ENCODE measurements around the gene IMPACT. TPM values are rescaled to one million over a fixed set of nuclear protein-coding genes. Genes with fewer than 3 reads are reported as not detected.

The IMPACT gene
- polyA plus RNA-seq, 4 donors: 45.7 to 76.4 (median 62.4) TPM

Other genes starting within 250 kb of the IMPACT start
- gene OSBPL1A, start 28.8 kb upstream of the IMPACT start, polyA plus RNA-seq (ENCODE audit: insufficient read length in 4 of 4): 10 to 100 TPM; 46.5 to 56.9 (median 49.7) TPM
- gene HRH4, start 34.0 kb downstream of the IMPACT start, polyA plus RNA-seq (ENCODE audit: insufficient read length in 4 of 4): under 1 TPM in 3 of 4 donors, not detected in 1; 0.08 to 0.33 (median 0.22) TPM